ENCODE measurements around the gene PCDHGA1.
"Not testable (repeated sequence)": the region's sequence is repeated elsewhere in the genome, so short reads cannot be mapped to it uniquely, and the experiment has no call there.

The PCDHGA1 gene

DNA sequence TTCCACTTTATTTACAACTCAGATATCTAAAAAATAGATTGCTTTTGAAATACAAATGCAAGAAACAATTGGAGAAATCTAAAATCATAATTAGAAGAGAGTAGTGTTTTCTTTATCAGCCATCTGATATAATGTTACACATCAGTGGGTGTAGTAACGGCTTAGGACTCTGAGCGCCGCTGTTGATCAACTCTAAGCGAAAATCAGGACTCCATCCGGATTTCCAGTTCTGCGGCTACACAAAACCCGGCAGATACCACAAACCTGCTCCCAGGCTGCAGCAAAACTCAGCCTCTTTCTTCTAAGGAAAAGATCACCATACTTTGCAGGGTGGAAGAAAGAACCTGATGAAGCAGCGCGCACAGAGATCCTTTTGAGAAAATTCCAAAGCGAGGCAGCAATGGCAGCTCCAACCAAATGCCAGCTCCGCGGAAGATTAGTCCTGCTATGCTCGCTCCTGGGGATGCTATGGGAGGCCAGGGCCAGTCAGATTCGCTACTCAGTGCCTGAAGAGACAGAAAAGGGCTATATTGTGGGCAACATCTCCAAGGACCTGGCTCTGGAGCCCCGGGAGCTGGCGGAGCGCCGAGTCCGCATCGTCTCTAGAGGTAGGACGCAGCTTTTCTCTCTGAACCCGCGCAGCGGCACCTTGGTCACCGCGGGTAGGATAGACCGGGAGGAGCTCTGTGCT lies 72.4 kb downstream of the PCDHGA1 start, which contains the start of gene PCDHGA9 (continued):
- TF ChIP-seq RBAK (tag by site-specific recombination; IDR thresholded peaks at IDR 0.05): no peak
- TF ChIP-seq, protein P1, sequence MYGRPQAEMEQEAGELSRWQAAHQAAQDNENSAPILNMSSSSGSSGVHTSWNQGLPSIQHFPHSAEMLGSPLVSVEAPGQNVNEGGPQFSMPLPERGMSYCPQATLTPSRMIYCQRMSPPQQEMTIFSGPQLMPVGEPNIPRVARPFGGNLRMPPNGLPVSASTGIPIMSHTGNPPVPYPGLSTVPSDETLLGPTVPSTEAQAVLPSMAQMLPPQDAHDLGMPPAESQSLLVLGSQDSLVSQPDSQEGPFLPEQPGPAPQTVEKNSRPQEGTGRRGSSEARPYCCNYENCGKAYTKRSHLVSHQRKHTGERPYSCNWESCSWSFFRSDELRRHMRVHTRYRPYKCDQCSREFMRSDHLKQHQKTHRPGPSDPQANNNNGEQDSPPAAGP (tag by site-specific recombination; IDR thresholded peaks at IDR 0.05): no peak

DNA sequence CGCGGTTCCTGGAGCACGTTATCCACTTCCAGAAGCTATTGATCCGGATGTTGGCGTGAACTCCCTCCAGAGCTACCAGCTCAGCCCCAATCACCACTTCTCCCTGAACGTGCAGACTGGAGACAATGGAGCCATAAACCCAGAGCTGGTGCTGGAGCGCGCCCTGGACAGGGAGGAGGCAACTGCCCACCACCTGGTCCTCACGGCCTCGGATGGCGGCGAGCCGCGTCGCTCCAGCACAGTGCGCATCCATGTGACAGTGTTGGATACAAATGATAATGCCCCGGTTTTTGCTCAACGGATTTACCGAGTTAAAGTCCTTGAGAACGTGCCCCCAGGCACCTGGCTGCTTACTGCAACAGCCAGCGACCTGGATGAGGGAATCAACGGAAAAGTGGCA lies 73.1 kb downstream of the PCDHGA1 start:
- Histone ChIP-seq H3K36me3 (ENCODE audit: control insufficient read depth in 2 of 2, insufficient read depth in 1 of 2, low read length in 2 of 2) (no peaks in the 10 kb centered on the region), H3K4me3 (ENCODE audit: low read depth, low read length) (no peak overlapping the region), H3K27ac (ENCODE audit: extremely low read depth, low read depth, low read length) (no peak overlapping the region), H3K4me1 (ENCODE audit: control insufficient read depth, insufficient read depth, low read length) (no peaks in the 10 kb centered on the region), H3K9me3 (ENCODE audit: control insufficient read depth, insufficient read depth, low read depth, low read length) (no peaks in the 10 kb centered on the region; the same call in 1 of the 2 replicates)
- ChIA-PET CTCF (interaction anchor here (0.8 kb wide), 2 partner anchors 21 to 154 kb away, joined by 3 to 4 read pairs; partner anchors contain the start of gene PCDHGA7), POLR2A (no interaction called here)
- TF ChIP-seq ZBTB11 (tag by site-specific recombination; conservative IDR thresholded peaks at IDR 0.05; ENCODE audit: low read depth) (no peak), ZNF239 (tag by site-specific recombination; IDR thresholded peaks at IDR 0.05) (no peak), SCRT1 (tag by site-specific recombination; IDR thresholded peaks at IDR 0.05; ENCODE audit: borderline replicate concordance) (no peak), ZNF76 (tag by site-specific recombination; IDR thresholded peaks at IDR 0.05; ENCODE audit: borderline replicate concordance, low read depth) (no peak), YY2 (tag by site-specific recombination; IDR thresholded peaks at IDR 0.05) (no peak), ZNF658 (tag by site-specific recombination; IDR thresholded peaks at IDR 0.05) (no peak)

DNA sequence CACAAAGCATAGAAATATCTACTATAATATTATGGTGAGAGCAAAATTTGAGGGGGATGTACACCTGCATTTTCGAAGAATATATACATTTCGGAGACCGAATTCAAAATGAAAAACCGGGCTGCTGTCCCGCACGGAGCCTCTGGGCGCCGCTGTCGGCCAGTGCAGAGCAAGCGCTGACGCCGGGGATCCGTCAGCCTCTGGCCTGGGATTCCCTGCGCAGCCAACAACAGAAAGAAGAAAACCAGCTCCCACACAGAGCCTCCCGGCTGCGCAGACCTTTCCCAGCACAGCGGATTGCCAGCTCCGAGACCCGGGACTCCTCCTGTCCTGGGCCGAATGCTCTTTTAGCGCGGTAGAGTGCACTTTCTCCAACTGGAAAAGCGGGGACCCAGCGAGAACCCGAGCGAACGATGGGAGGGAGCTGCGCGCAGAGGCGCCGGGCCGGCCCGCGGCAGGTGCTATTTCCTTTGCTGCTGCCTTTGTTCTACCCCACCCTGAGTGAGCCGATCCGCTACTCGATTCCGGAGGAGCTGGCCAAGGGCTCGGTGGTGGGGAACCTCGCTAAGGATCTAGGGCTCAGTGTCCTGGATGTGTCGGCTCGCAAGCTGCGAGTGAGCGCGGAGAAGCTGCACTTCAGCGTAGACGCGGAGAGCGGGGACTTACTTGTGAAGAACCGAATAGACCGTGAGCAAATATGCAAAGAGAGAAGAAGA lies 77.6 kb downstream of the PCDHGA1 start, which contains the start of gene PCDHGB6:
Gene PCDHGB6, plus strand, starts transcription at position 232 of the 716 bp plus-strand sequence. Its CDS starts 182 bp downstream, at position 414.
- H3K4me3 ChIP-seq (ENCODE audit: low read depth, low read length); H3K9me3 ChIP-seq (ENCODE audit: control insufficient read depth, insufficient read depth, low read depth, low read length); H3K27ac ChIP-seq (ENCODE audit: extremely low read depth, low read depth, low read length); H3K36me3 ChIP-seq (ENCODE audit: control insufficient read depth in 2 of 2, insufficient read depth in 1 of 2, low read length in 2 of 2); H3K4me1 ChIP-seq (ENCODE audit: control insufficient read depth, insufficient read depth, low read length); POLR2A ChIA-PET: not testable (repeated sequence)
- CTCF ChIA-PET: interaction anchor here (0.8 to 2.9 kb wide), 4 partner anchors 9 to 158 kb away, joined by 3 to 14 read pairs (median 6); partner anchors contain the start of genes PCDHGA8 and PCDHGB7

DNA sequence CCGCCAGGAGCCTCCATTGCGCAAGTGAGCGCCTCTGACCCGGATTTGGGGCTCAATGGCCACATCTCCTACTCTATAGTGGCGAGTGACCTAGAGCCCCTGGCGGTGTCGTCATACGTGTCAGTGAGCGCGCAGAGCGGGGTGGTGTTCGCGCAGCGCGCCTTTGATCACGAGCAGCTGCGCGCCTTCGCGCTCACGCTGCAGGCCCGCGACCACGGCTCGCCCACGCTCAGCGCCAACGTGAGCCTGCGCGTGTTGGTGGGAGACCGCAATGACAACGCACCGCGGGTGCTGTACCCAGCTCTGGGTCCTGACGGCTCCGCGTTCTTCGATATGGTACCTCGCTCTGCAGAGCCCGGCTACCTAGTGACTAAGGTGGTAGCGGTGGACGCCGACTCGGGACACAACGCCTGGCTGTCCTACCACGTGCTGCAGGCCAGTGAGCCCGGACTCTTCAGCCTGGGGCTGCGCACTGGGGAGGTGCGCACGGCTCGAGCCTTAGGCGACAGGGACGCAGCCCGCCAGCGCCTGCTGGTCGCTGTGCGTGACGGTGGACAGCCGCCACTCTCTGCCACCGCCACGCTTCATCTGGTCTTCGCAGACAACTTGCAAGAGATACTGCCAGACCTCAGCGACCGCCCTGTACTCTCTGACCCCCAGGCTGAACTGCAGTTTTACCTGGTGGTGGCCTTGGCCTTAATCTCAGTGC lies 79.4 kb downstream of the PCDHGA1 start:
- POLR2A ChIA-PET: no interaction called here
- Histone ChIP-seq H3K4me1 (ENCODE audit: control insufficient read depth, insufficient read depth, low read length) (no peaks in the 10 kb centered on the region), H3K36me3 (ENCODE audit: control insufficient read depth in 2 of 2, insufficient read depth in 1 of 2, low read length in 2 of 2) (no peaks in the 10 kb centered on the region), H3K27ac (ENCODE audit: extremely low read depth, low read depth, low read length) (no peak overlapping the region), H3K9me3 (ENCODE audit: control insufficient read depth, insufficient read depth, low read depth, low read length) (no peaks in the 10 kb centered on the region), H3K4me3 (ENCODE audit: low read depth, low read length) (no peak overlapping the region)
- TF ChIP-seq ZNF626 (tag by site-specific recombination; IDR thresholded peaks at IDR 0.05) (no peak), ZNF280D (tag by site-specific recombination; IDR thresholded peaks at IDR 0.05) (no peak), ZNF473 (tag by site-specific recombination; IDR thresholded peaks at IDR 0.05) (no peak), ZNF112 (tag by site-specific recombination; IDR thresholded peaks at IDR 0.05) (no peak), ZNF423 (tag by site-specific recombination; IDR thresholded peaks at IDR 0.05) (no peak), ZBTB8A (tag by site-specific recombination; IDR thresholded peaks at IDR 0.05) (no peak)
- TF ChIP-seq, protein P2, sequence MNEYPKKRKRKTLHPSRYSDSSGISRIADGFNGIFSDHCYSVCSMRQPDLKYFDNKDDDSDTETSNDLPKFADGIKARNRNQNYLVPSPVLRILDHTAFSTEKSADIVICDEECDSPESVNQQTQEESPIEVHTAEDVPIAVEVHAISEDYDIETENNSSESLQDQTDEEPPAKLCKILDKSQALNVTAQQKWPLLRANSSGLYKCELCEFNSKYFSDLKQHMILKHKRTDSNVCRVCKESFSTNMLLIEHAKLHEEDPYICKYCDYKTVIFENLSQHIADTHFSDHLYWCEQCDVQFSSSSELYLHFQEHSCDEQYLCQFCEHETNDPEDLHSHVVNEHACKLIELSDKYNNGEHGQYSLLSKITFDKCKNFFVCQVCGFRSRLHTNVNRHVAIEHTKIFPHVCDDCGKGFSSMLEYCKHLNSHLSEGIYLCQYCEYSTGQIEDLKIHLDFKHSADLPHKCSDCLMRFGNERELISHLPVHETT (tag by site-specific recombination; IDR thresholded peaks at IDR 0.05): no peak
- CTCF ChIA-PET: interaction anchor here (0.7 to 1.0 kb wide), 2 partner anchors 148 to 167 kb away, joined by 3 to 4 read pairs; no protein-coding TSS in a partner anchor
